Astrocyte (in vitro differentiated cells and primary cell): Measurements from ENCODE around the gene CELA2A. TPM values are rescaled to one million over a fixed set of nuclear protein-coding genes. Genes with fewer than 3 reads are reported as not detected.

ENCODE experiments used
- DNase-seq: peaks from one replicate; pipeline ENCODE4 v3.0.0-alpha.2; 2010; ENCODE audit warnings: low read depth
- FAIRE-seq: peaks from 2 replicates; lab custom pipeline; 2011; peaks lifted over from hg19 to GRCh38; lab: Jason Lieb, UNC
- H2AFZ ChIP-seq: 2 replicates; pipeline ENCODE4 v1.6.0; 2012; ENCODE audit warnings: low read depth, low read length, inconsistent platforms
- H3K27ac ChIP-seq: 2 replicates; pipeline ENCODE4 v1.5.1; 2011; ENCODE audit warnings: low read depth, low read length, inconsistent platforms
- H3K27me3 ChIP-seq: 2 replicates; pipeline ENCODE4 v1.6.0; 2011; ENCODE audit warnings: low read length, inconsistent platforms; ENCODE audit not compliant: insufficient read depth
- H3K36me3 ChIP-seq: 2 replicates; pipeline ENCODE4 v1.5.1; 2011; ENCODE audit warnings: low read length, inconsistent platforms; ENCODE audit not compliant: insufficient read depth
- H3K4me1 ChIP-seq: 2 replicates; pipeline ENCODE4 v1.5.1; 2011; ENCODE audit warnings: low read length, inconsistent platforms; ENCODE audit not compliant: insufficient read depth
- H3K4me2 ChIP-seq: 2 replicates; pipeline ENCODE4 v1.6.0; 2012; ENCODE audit warnings: low read length, inconsistent platforms
- H3K4me3 ChIP-seq: 2 replicates; pipeline ENCODE4 v1.5.1; 2011; ENCODE audit warnings: low read depth, mild to moderate bottlenecking, low read length, inconsistent platforms; ENCODE audit not compliant: insufficient read depth
- H3K79me2 ChIP-seq: 2 replicates; pipeline ENCODE4 v1.6.0; 2012; ENCODE audit warnings: mild to moderate bottlenecking, low read length, inconsistent platforms; ENCODE audit not compliant: insufficient read depth
- H3K9ac ChIP-seq: 2 replicates; pipeline ENCODE4 v1.6.0; 2012; ENCODE audit warnings: mild to moderate bottlenecking, low read length, inconsistent platforms
- H3K9me3 ChIP-seq: 2 replicates; pipeline ENCODE4 v1.5.1; 2012; ENCODE audit warnings: low read depth, mild to moderate bottlenecking, low read length, inconsistent platforms; ENCODE audit not compliant: insufficient read depth
- H4K20me1 ChIP-seq: 2 replicates; pipeline ENCODE4 v1.6.0; 2012; ENCODE audit warnings: low read length, inconsistent platforms; ENCODE audit not compliant: insufficient read depth
- H3K27ac Mint-ChIP-seq: one replicate; pipeline ENCODE4 v1.8.0; 2021; ENCODE audit warnings: mild to moderate bottlenecking, mixed read lengths; ENCODE audit not compliant: unreplicated experiment
- H3K27me3 Mint-ChIP-seq: one replicate; pipeline ENCODE4 v1.8.0; 2021; ENCODE audit warnings: low read depth, mixed read lengths; ENCODE audit not compliant: unreplicated experiment
- H3K36me3 Mint-ChIP-seq: one replicate; pipeline ENCODE4 v1.8.0; 2021; ENCODE audit warnings: low read depth, mixed read lengths; ENCODE audit not compliant: unreplicated experiment
- H3K4me1 Mint-ChIP-seq: one replicate; pipeline ENCODE4 v1.8.0; 2021; ENCODE audit warnings: low read depth, mixed read lengths; ENCODE audit not compliant: unreplicated experiment
- H3K4me3 Mint-ChIP-seq: one replicate; pipeline ENCODE4 v1.8.0; 2021; ENCODE audit warnings: mild to moderate bottlenecking, moderate library complexity, mixed read lengths; ENCODE audit not compliant: unreplicated experiment
- H3K9me3 Mint-ChIP-seq: one replicate; pipeline ENCODE4 v1.8.0; 2021; ENCODE audit warnings: mild to moderate bottlenecking, mixed read lengths; ENCODE audit not compliant: unreplicated experiment
- CTCF ChIP-seq: IDR thresholded peaks from 2 replicates; pipeline ENCODE4 v1.5.1; 2011; ENCODE audit warnings: low read depth, mild to moderate bottlenecking, inconsistent platforms, low read length, moderate library complexity; ENCODE audit not compliant: insufficient read depth
- EZH2 ChIP-seq: IDR thresholded peaks from 2 replicates; pipeline ENCODE4 v1.6.1; 2012; ENCODE audit warnings: mild to moderate bottlenecking, low read length, inconsistent platforms; ENCODE audit not compliant: insufficient read depth
- total RNA-seq: library from RNA; stranded (reverse); gene quantifications from 2 replicates; pipeline ENCODE4 v1.2.1, GENCODE V29; 2021

Gene CELA2A
- total RNA-seq, 1 donor from 2014 or later: not detected

GRCh38 chr1:15441247-15441646, 15.3 kb upstream of the CELA2A start:
- Mint-ChIP-seq H3K27ac (no peak overlapping the region), H3K27me3 (peaks cover 27% of the 10 kb centered on the region), H3K4me1 (no peaks in the 10 kb centered on the region), H3K9me3 (no peaks in the 10 kb centered on the region), H3K36me3 (no peaks in the 10 kb centered on the region), H3K4me3 (no peak overlapping the region)
- H3K4me3 ChIP-seq: no peak overlapping the region
- no peak for FAIRE-seq
- no peaks in the 10 kb centered on the region for H3K27me3 ChIP-seq
- H3K27ac ChIP-seq: no peak overlapping the region
- no peak for TF ChIP-seq CTCF
- TF ChIP-seq EZH2: no peak
- no peaks in the 10 kb centered on the region for H4K20me1 ChIP-seq
- no peak overlapping the region for H2AFZ ChIP-seq
- no peaks in the 10 kb centered on the region for H3K9me3 ChIP-seq
- H3K79me2 ChIP-seq: no peaks in the 10 kb centered on the region
- DNase-seq: no peak
- no peak overlapping the region for H3K9ac ChIP-seq
- no peaks in the 10 kb centered on the region for H3K36me3 ChIP-seq
- no peak overlapping the region for H3K4me2 ChIP-seq
- H3K4me1 ChIP-seq: no peaks in the 10 kb centered on the region

- Mint-ChIP-seq H3K27ac (no peak overlapping the region), H3K4me3 (no peak overlapping the region), H3K36me3 (no peaks in the 10 kb centered on the region), H3K27me3 (peaks cover 29% of the 10 kb centered on the region), H3K4me1 (no peaks in the 10 kb centered on the region), H3K9me3 (no peaks in the 10 kb centered on the region)
- Histone ChIP-seq H3K4me2 (no peak overlapping the region), H3K9ac (no peak overlapping the region), H2AFZ (no peak overlapping the region), H3K27ac (no peak overlapping the region), H3K9me3 (no peaks in the 10 kb centered on the region), H3K36me3 (no peaks in the 10 kb centered on the region), H3K4me1 (no peaks in the 10 kb centered on the region), H3K79me2 (no peaks in the 10 kb centered on the region), H3K27me3 (peaks cover under 1% of the 10 kb centered on the region), H4K20me1 (no peaks in the 10 kb centered on the region), H3K4me3 (no peak overlapping the region)
- TF ChIP-seq EZH2 (no peak), CTCF (no peak)
- no peak for DNase-seq
- FAIRE-seq: no peak
These were observed 14.4 kb upstream of the CELA2A start for GRCh38 chr1:15442119-15442518.

GRCh38 chr1:15442759-15443158, 13.8 kb upstream of the CELA2A start:
- Histone ChIP-seq H3K4me3 (no peak overlapping the region), H4K20me1 (no peaks in the 10 kb centered on the region), H3K9me3 (no peaks in the 10 kb centered on the region), H3K9ac (no peak overlapping the region), H2AFZ (no peak overlapping the region), H3K4me1 (no peaks in the 10 kb centered on the region), H3K4me2 (no peak overlapping the region), H3K79me2 (no peaks in the 10 kb centered on the region), H3K36me3 (no peaks in the 10 kb centered on the region), H3K27me3 (peaks cover 4% of the 10 kb centered on the region), H3K27ac (no peak overlapping the region)
- no peak for FAIRE-seq
- Mint-ChIP-seq H3K27me3 (peaks cover 32% of the 10 kb centered on the region), H3K4me3 (no peak overlapping the region), H3K36me3 (no peaks in the 10 kb centered on the region), H3K9me3 (no peaks in the 10 kb centered on the region), H3K4me1 (no peaks in the 10 kb centered on the region), H3K27ac (no peak overlapping the region)
- DNase-seq: no peak
- TF ChIP-seq CTCF (no peak), EZH2 (no peak)
